Vagina (tissue), 2 donors: ENCODE results near the gene TTC16.

ENCODE experiments used
- CTCF ChIP-seq, 3 experiments: fragments of 450-650 bp in 2 of 3; fragments of 200-600 bp in 1 of 3; sonication (generic) in 1 of 3; IDR thresholded peaks; one replicate each; pipeline ENCODE4 v1.5.1; 2017 to 2019; ENCODE audit warnings: antibody characterized with exemption in 3 of 3, mild to moderate bottlenecking in 2 of 3, moderate library complexity in 2 of 3
- POLR2A ChIP-seq, 2 donors: fragments of 450-650 bp; IDR thresholded peaks; one replicate each; pipeline ENCODE4 v1.6.1; 2017; ENCODE audit warnings: antibody characterized with exemption in 2 of 2, mild to moderate bottlenecking in 2 of 2, moderate library complexity in 2 of 2

GRCh38 chr9:127721391-127721821 is 5.5 kb downstream of the TTC16 start:
- TF ChIP-seq CTCF (IDR thresholded peaks at IDR 0.05) (no peak), POLR2A (IDR thresholded peaks at IDR 0.05) (no peak)
